EH (cell line): ENCODE data around the gene MUC5B.
A peak's percentile ranks its signal among the peaks of the same experiment; 100 is the strongest.

ENCODE experiments used
- DNase-seq: peaks from one replicate; pipeline ENCODE4 v3.0.0-alpha.2; 2015; ENCODE audit warnings: low read depth

MUC5B gene

DNA sequence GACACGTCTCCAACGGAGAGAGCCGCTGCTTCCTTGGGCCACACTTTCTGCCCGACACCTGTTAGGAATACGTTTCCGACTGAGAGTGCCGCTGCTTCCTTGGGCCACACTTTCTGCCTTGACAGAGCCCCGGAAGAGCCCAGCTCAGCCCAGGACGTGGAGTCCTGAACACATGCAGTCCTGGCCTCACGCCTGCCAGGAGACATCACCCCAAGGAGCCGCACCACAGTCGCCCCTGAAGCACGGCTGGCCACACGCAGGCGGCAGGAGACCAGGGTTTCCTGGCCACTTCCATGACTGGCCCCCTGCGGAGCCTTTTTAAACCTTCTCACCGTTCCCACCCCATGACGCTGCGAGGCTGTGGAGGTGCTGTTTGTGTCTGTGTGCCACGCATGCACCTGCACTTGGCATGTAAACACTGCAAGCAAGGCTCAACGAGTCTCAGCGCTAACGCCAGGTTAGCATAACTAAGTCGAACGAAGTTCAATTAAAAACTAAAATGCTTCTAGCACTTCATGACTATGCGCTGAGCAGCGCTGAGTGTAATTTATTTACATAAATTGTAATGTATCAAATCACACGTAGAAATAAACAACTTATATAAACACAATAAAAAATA lies 77.8 kb downstream of the MUC5B start:
- DNase-seq = no peak

DNA sequence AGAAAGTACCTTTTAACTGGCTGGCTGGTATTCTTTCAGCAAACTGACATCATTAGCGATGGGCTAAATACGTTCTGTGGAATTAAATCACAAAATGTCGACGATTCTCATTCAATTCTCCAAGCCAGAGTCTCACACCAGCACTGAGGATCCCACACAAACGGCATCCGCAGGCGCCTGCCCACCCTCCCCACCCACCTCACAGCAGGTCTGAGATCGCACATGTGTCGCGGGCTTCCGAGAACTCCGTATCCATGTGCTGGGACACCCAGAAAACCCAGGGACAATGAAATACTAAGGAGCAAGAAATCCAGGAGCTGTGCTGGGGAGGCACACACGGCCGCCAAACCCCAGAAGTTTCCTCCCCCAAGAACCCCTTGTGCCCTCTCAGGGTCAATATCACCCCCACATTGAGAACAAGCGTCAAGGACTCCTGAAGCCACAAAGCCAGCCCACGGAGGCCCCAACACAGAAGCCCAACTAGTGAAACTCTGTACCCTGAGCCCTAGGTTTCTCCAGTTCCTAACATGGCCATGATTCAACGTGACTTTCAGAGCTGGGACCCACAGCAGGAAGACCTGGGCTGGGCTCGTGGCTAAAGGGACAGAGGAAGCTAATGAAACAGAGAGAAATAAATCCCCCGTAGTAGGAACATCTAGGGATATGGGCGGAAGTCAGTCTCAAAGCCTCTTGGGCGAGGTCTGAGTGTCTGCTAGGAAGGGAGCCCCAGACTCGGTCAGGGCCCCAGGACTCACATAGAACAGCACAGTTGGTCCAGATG lies 78.5 kb downstream of the MUC5B start:
- no peak for DNase-seq

GRCh38 chr11:1302041-1302460 lies 79.2 kb downstream of the MUC5B start:
- no peak for DNase-seq

DNA sequence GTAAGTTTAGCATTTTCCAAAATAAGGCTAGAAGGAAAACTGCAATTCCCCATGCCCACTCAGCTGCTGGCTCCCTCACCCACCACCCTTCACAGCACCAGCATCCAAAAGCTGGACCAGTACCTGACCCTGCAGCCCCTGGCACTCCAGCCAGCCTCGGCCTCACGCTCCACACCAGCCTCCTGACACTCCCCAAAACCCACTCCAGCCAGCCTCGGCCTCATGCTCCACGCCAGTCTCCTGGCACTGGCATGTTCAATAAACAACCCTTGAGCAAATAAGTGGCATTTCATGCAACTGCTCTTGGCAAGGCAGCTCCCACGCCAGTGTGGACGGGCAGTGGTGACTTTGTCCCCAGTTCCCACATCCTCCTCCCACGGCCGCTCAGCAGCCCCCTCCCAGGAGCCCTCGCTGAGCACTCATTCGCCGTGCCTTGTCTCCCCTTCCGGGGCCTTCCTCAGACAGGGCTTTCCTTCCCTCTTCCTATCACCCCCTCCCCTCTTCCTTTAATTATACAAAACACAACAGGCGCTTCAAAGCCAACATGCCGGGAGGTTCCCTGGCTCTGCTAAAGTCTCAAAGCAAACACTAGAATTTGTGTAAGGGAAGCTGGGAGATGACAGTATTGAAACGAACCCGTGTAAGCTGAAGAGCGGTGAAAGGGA lies 79.7 kb downstream of the MUC5B start:
- DNase-seq = no peak

GRCh38 chr11:1303126-1303821 lies 80.4 kb downstream of the MUC5B start:
- peak; percentile 15 for DNase-seq

DNA sequence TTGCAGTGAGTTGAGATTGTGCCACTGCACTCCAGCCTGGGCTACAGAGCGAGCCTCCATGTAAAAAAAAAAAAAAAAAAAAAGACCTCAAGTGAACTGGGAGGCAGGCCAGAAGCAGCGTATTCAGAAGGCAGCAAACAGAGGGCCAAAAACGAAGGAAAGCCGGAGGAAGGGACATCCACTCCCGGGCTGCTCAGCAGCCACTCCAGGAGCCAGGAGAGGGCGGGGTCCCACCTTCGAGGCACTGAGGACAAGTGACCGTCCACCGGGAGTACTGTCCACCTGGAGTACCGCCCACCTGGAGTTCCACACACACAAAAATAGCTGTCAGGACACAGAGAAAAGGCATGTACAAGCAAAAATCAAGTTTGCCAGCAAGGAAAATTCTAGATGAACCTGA lies 81.1 kb downstream of the MUC5B start:
- DNase-seq = no peak

DNA sequence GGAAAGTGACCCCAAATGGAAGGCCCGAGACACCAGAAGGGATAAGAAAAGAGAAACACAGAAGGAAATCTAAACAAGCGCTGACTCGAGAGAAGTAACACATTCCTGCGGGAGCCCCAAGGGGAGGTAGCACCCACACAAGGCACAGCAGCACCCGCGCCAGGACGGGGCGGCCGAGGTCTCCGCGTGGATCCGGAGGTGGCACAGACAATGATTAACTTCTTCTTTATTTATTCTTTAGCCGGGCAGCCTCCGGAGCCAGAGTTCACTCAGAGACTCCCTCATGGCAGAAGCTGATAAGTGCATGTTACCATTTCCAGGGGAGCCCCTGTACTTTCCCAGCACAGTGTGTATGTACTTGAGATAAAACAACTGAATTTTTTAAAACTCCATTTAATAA lies 81.5 kb downstream of the MUC5B start:
- no peak for DNase-seq

DNA sequence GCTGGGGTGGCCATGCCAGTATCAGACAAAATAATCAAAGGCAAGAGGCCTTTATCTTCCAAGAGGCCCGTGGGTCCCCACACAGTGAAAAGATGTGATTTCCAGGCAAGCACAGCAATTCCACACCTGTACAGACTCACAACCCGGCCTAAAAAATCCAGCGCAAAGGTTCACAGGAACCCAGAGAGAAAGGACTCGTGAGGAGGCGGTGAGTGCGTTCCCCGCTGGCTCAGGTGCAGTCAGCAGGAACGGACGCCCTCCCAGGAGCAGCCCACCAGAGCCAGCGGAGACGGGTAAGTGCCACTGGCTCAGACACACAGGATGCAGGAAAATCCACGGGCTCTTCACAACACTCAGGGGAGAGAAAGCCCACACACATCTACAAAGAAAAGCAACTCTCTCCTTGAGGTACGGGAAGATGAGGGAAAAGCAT lies 82.2 kb downstream of the MUC5B start:
- DNase-seq = no peak

DNA sequence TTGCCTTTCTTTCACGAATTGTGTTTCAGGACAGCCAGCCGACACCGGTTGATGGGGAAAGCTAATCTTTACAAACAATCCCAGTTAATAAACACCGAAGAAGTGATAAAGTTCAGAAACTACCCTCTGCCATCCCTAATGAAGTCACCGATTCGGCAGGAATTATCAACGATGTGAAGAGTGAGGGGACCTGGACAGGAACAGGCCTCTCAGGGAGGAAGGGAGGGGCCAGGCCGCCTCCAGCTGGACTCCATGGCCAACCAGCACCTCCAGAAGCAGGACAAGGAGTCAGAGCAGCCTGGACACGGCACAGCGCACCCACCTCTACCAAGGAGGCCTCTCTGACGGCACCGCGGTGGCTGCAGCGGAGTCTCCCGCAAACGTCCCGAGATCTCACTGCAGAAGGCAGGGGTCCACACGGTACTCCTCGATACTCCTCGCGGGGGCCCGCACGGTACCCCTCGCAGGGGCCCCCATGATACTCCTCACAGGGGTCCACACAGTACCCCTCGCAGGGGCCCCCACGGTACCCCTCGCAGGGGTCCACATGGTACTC lies 82.7 kb downstream of the MUC5B start:
- DNase-seq = no peak

DNA sequence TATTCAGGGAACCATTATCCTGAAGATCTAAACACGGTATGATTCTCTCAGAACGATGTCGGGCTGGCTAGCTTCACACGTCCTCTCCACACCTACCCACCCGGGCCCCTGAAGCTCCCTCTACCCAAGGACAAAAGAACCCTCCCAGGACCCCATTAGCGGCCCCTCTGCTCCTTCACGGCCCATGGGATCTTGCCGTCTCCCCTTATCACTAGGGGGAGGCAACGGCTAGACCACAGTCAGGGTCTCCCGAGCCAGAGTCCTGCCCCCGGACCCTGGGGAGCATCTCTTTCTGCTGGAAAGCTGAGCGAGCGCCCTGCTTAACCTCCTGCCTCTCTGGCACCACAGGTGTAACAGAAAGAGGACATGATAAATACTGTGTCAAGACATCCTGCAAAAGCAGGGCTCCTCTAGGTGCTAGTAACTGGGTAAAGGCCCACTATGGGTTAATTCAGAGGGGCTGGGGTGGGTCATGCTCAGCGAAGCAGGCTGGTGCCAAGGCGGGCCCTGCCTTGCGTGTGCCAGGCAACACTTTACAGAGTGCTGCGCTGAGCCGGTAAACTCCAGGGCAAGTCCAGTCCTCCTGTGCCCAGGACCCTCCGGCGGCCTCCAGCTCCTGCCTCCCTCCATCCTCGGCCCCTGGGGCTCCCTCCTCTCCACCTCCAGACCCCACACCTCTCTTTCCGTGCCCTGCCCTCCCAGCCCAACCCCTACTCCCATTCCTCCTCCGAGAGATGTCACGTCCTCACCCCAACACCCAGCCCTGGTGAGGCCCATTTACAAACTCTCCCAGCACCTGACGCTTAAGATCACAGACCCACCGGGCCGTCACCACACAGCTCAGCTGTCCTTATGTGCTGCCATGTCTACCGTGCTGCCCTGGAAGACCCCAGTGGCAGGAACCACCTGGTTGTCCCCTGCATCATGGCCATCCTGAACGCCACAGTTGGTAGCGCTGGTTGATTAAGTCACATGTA lies 83.6 kb downstream of the MUC5B start:
- no peak for DNase-seq

DNA sequence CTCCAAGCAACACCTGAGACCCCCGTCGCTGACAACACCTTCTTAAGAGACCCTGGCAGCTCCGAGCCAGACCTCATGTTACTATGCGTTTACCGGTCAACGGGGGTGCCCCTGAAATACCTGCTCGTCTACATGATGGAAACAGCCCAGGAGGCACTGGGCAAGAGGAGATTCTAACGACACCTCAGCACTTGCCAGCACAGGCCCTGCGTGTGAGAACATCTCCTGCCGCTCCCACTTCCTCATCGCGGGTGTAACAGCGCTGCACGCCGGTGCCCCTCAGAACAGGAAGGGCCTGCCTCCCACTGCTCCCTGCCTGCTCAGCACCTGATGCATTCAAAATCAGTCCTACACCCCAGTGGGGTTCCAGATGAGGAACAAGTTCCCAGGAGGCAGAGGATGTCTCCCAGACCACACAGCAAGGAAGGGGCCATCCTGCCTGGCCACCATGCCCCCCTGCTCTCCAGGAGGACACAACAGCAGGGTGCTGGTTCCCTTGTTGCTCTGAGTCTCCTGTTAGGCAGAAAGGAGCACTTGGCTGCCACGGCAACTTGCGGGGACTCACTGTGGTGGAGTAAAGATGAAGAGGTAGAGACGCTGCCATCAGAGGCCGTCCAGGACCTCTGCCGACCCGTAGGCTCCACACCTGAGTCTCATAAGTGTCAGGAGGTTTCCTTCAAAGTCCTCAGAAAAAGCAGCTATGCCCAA lies 84.5 kb downstream of the MUC5B start:
- DNase-seq = no peak

- peak; percentile 11 for DNase-seq
Measured at GRCh38 chr11:1307998-1308742, 85.3 kb downstream of the MUC5B start.

GRCh38 chr11:1308743-1309497 lies 86.1 kb downstream of the MUC5B start:
- DNase-seq = no peak

DNA sequence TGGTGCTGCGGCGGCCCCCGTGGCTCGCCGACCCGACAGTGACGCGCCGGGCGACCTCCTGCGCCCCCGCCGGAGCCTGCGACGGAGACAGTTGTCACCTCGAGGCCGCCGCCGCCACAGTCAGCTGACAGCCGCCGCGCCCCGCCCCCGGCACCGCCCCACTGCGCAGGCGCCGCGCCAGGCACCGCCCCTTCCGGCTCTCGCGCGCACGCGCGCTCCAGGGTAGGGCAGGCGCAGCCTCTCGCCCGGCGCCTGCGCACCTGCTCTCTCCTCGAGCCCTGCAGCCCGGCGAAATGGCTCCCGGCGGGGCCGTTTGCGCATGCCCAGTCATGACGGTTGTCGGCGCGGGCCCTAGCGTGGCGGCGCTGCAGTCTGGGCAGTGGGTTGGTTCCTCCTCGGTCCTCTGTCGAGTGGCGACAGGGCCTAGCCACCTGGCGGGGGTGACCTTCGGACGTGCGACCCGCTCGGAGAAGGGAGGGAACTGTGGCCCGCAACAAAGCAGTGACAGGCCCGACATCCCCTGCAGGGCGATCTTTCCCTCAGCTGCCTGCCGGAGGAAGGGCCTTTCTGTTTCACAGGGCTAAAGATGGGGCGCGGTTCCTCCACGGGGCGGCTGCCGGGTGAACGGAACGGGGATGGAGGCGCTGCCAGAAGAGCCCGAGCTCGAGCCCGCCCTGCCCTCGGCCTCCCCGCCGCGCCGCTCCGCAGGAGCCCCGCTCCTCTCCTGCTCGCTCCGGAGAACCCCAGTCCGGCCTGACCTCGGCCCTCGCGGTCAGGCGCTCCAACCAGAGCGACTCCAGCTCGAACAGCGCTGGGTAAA lies 86.8 kb downstream of the MUC5B start, which contains the start of gene TOLLIP:
Gene TOLLIP, minus strand, starts transcription at position 135 of the 820 bp plus-strand sequence. Its CDS starts 134 bp downstream, at position 1.
- DNase-seq = peak; percentile 93

GRCh38 chr11:1310318-1310687 lies 87.4 kb downstream of the MUC5B start:
- no peak for DNase-seq

DNA sequence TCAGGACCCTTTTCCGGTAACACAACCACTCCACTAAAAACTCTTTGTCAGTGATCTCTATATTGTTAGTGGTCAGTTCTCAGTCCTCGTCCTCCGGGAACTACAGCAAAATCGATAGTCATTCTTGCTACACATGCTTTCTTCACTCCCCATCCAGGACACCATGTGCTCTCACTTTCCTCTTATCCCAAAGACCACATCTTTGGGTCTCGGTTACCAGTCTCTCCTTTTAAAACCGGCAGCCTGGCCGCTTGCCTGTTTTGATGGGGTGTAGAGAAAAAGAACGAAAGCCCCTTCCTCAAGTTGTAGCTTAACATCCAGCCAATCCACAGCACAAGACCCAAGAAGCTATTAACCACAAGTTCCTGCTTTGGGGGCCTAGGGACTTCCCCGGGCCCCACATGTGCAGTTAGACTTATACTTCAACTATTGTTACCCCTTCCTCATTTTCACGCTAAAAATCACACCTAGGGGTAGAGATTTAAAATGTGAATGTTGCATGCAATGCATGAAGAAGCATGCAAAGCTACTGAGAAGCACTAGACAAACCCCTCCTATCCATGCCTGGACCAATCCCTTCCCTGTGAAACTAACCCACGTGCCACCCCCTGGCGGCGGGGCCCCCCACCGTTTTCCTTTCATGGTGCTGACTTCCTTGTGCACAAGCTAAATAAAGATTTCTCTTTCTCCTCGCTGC lies 88.1 kb downstream of the MUC5B start:
- DNase-seq = no peak
